ENCODE results near the gene APOH. TPM values are rescaled to one million over a fixed set of nuclear protein-coding genes. Genes with fewer than 3 reads are reported as not detected.

APOH gene
- total and polyA plus RNA-seq, 2 of the 13 experiments (the other 11 are each of a cell fraction or from before 2014, with no cell fraction given), result 4,846 to 5,748 TPM

GRCh38 chr17:66191593-66192377 lies 37.4 kb downstream of the APOH start, which contains the start of gene CEP112 (continued):
- no peak for TF ChIP-seq CSRNP2 (CRISPR knock-in tag; conservative IDR thresholded peaks at IDR 0.05; ENCODE audit: low read depth)
- TF ChIP-seq ZNF367 (CRISPR knock-in tag; IDR thresholded peaks at IDR 0.05; ENCODE audit: borderline replicate concordance), result no peak
- TF ChIP-seq ELF3 (CRISPR knock-in tag; IDR thresholded peaks at IDR 0.05), result no peak
- no peak for TF ChIP-seq DPF2 (CRISPR knock-in tag; IDR thresholded peaks at IDR 0.05; ENCODE audit: borderline replicate concordance, low read depth)
- TF ChIP-seq ZFP62 (CRISPR knock-in tag; IDR thresholded peaks at IDR 0.05), result no peak
- no peak for TF ChIP-seq SMARCE1 (IDR thresholded peaks at IDR 0.05; ENCODE audit: borderline replicate concordance)
- TF ChIP-seq STAG1 (CRISPR knock-in tag; IDR thresholded peaks at IDR 0.05), result no peak; the same call in 1 of the 2 replicates
- no peak for TF ChIP-seq DDIT3 (CRISPR knock-in tag; IDR thresholded peaks at IDR 0.05)
- TF ChIP-seq NPAS2 (CRISPR knock-in tag; IDR thresholded peaks at IDR 0.05; ENCODE audit: borderline replicate concordance), result no peak
- TF ChIP-seq SYNCRIP (IDR thresholded peaks at IDR 0.05; ENCODE audit: insufficient read depth, low read depth, low read length), result no peak
- TF ChIP-seq ZNF33A (CRISPR knock-in tag; IDR thresholded peaks at IDR 0.05; ENCODE audit: borderline replicate concordance), result 0 out of 2 replicates have a peak, but pooled peaks have one; percentile 18
- 0 out of 2 replicates have a peak, but pooled peaks have one; percentile 9 for TF ChIP-seq TP53 (CRISPR knock-in tag; conservative IDR thresholded peaks at IDR 0.05)
- no peak for TF ChIP-seq BCL6 (CRISPR knock-in tag; IDR thresholded peaks at IDR 0.05)
- no peak for TF ChIP-seq TRAFD1 (CRISPR knock-in tag; IDR thresholded peaks at IDR 0.05; ENCODE audit: borderline replicate concordance)
- TF ChIP-seq ZNF615 (CRISPR knock-in tag; IDR thresholded peaks at IDR 0.05; ENCODE audit: borderline replicate concordance), result no peak
- TF ChIP-seq PRPF4 (IDR thresholded peaks at IDR 0.05; ENCODE audit: low read depth, low read length, poor library complexity, severe bottlenecking), result no peak
- TF ChIP-seq FOSL1 (CRISPR knock-in tag; IDR thresholded peaks at IDR 0.05; ENCODE audit: borderline replicate concordance), result no peak
- no peak; the same call in 1 of the 2 replicates for TF ChIP-seq DMAP1 (CRISPR knock-in tag; IDR thresholded peaks at IDR 0.05)
- TF ChIP-seq CTCF (CRISPR knock-in tag; IDR thresholded peaks at IDR 0.05), result no peak
- TF ChIP-seq FOXM1 (CRISPR knock-in tag; IDR thresholded peaks at IDR 0.05), result no peak
- no peak for TF ChIP-seq ZNF143 (CRISPR knock-in tag; IDR thresholded peaks at IDR 0.05)
- no peak for TF ChIP-seq TOE1 (CRISPR knock-in tag; IDR thresholded peaks at IDR 0.05)
- peak; percentile 54; the same call in 1 of the 2 replicates for TF ChIP-seq PAWR (CRISPR knock-in tag; IDR thresholded peaks at IDR 0.05; ENCODE audit: borderline replicate concordance)
- TF ChIP-seq KDM5A (IDR thresholded peaks at IDR 0.05; ENCODE audit: borderline replicate concordance, low read length), result no peak
- TF ChIP-seq ZNF530 (CRISPR knock-in tag; IDR thresholded peaks at IDR 0.05; ENCODE audit: low read depth), result no peak

Data from HepG2 (cell line).